K562 (cell line): Measurements from ENCODE around the gene RNF224. TPM values are rescaled to one million over a fixed set of nuclear protein-coding genes. Genes with fewer than 3 reads are reported as not detected.
A peak's percentile ranks its signal among the peaks of the same experiment; 100 is the strongest.

Experiments used
- ATF4 ChIP-seq: fragments of 450-650 bp; formaldehyde crosslinking; IDR thresholded peaks from 2 replicates; pipeline ENCODE4 v1.4.0; 2022; ENCODE audit warnings: mild to moderate bottlenecking, moderate library complexity
- DNMT1 ChIP-seq: fragments of 450-650 bp; IDR thresholded peaks from 2 replicates; pipeline ENCODE4 v1.6.1; 2016; ENCODE audit warnings: antibody characterized with exemption, mild to moderate bottlenecking
- FIP1L1 ChIP-seq: fragments of 200-400 bp; formaldehyde crosslinking; IDR thresholded peaks from 2 replicates; pipeline ENCODE4 v1.6.1; 2018; ENCODE audit warnings: mild to moderate bottlenecking, low read depth, low read length; ENCODE audit not compliant: poor library complexity, severe bottlenecking
- MLX ChIP-seq, 2 experiments: fragments of 450-650 bp in 1 of 2; sonication (generic) in 1 of 2; formaldehyde crosslinking; conservative IDR thresholded peaks; 2 replicates each; pipeline versions ENCODE4 v1.4.0 to v1.8.1; 2020 to 2022; ENCODE audit warnings: mild to moderate bottlenecking in 1 of 2, missing genetic modification reagents in 1 of 2
- MTA3 ChIP-seq: fragments of 450-650 bp; formaldehyde crosslinking; IDR thresholded peaks from 2 replicates; pipeline ENCODE4 v1.6.1; 2017; ENCODE audit warnings: mild to moderate bottlenecking, borderline replicate concordance
- NKRF ChIP-seq: fragments of 450-650 bp; IDR thresholded peaks from 2 replicates; pipeline ENCODE4 v1.6.1; 2016; ENCODE audit warnings: borderline replicate concordance
- POLR2AphosphoS2 ChIP-seq: IDR thresholded peaks from 2 replicates; pipeline ENCODE4 v1.6.1; 2012; ENCODE audit warnings: low read length, improper control_type of control experiment
- THAP7 ChIP-seq: fragments of 250-450 bp; sonication (Bioruptor Pico); IDR thresholded peaks from 2 replicates; pipeline ENCODE4 v1.5.0; 2021
- USF2 ChIP-seq: sonication (generic); formaldehyde crosslinking; IDR thresholded peaks from 2 replicates; pipeline ENCODE4 v1.5.0; 2020; ENCODE audit warnings: missing genetic modification reagents
- ZNF224 ChIP-seq: sonication (generic); formaldehyde crosslinking; IDR thresholded peaks from 2 replicates; pipeline ENCODE4 v1.8.0; 2022; ENCODE audit warnings: mild to moderate bottlenecking, missing genetic modification reagents
- ZNF239 ChIP-seq: fragments of 250-450 bp; sonication (Bioruptor Pico); IDR thresholded peaks from 2 replicates; pipeline ENCODE4 v1.4.0; 2020; ENCODE audit warnings: mild to moderate bottlenecking
- ZNF436 ChIP-seq: fragments of 250-450, 450-650 bp; sonication (Bioruptor Pico); formaldehyde crosslinking; IDR thresholded peaks from 2 replicates; pipeline ENCODE4 v1.7.0; 2020; ENCODE audit warnings: mild to moderate bottlenecking
- ZNF583 ChIP-seq: fragments of 250-450 bp; sonication (Bioruptor Pico); IDR thresholded peaks from 2 replicates; pipeline ENCODE4 v1.4.0; 2020
- polyA plus RNA-seq, 8 experiments: library from polyadenylated mRNA; depleted of rRNA in 4 of 8; stranded (reverse) in 5 of 8; unstranded in 3 of 8; fragments of >200 nt; fragmentation: Nextera tagmentation in 2 of 8; fragmentation: Illumina TruSeq in 1 of 8; extraction: Ambion mirVana in 2 of 8; extraction: Trizol in 1 of 8; gene quantifications; 2 replicates each; pipeline versions ENCODE4 v1.2.1 to v1.2.3, GENCODE V29; 2011 to 2014; ENCODE audit warnings: inconsistent platforms in 1 of 8, missing spikeins in 1 of 8
- total RNA-seq, 7 experiments: library from RNA; depleted of rRNA in 6 of 7; stranded (reverse); fragments of >200 nt in 6 of 7; fragmentation: Illumina TruSeq in 2 of 7; extraction: Trizol in 2 of 7; gene quantifications; 2 replicates each; pipeline versions ENCODE4 v1.2.1 to v1.2.3, GENCODE V29; 2011 to 2021; ENCODE audit warnings: low replicate concordance in 1 of 7
- TF ChIP-seq, protein P1 (sequence below), 2 experiments: fragments of 450-650 bp in 1 of 2; IDR thresholded peaks; 2 replicates each; pipeline ENCODE4 v1.6.1; 2011 to 2017; ENCODE audit warnings: low read depth in 2 of 2, antibody characterized with exemption in 1 of 2, borderline replicate concordance in 1 of 2, low read length in 1 of 2, mild to moderate bottlenecking in 1 of 2, mixed read lengths in 1 of 2; ENCODE audit not compliant: control insufficient read depth in 1 of 2
- TF ChIP-seq, protein P2 (sequence below): fragments of 450-650 bp; formaldehyde crosslinking; IDR thresholded peaks from 2 replicates; pipeline ENCODE4 v1.4.0; 2022; ENCODE audit warnings: missing genetic modification characterization

Gene RNF224
- total and polyA plus RNA-seq, 9 of the 15 experiments (the other 6 are each of a cell fraction or from before 2014, with no cell fraction given), result not detected

GRCh38 chr9:137243626-137244485, 16.6 kb downstream of the RNF224 start (continued):
- TF ChIP-seq, protein P1, sequence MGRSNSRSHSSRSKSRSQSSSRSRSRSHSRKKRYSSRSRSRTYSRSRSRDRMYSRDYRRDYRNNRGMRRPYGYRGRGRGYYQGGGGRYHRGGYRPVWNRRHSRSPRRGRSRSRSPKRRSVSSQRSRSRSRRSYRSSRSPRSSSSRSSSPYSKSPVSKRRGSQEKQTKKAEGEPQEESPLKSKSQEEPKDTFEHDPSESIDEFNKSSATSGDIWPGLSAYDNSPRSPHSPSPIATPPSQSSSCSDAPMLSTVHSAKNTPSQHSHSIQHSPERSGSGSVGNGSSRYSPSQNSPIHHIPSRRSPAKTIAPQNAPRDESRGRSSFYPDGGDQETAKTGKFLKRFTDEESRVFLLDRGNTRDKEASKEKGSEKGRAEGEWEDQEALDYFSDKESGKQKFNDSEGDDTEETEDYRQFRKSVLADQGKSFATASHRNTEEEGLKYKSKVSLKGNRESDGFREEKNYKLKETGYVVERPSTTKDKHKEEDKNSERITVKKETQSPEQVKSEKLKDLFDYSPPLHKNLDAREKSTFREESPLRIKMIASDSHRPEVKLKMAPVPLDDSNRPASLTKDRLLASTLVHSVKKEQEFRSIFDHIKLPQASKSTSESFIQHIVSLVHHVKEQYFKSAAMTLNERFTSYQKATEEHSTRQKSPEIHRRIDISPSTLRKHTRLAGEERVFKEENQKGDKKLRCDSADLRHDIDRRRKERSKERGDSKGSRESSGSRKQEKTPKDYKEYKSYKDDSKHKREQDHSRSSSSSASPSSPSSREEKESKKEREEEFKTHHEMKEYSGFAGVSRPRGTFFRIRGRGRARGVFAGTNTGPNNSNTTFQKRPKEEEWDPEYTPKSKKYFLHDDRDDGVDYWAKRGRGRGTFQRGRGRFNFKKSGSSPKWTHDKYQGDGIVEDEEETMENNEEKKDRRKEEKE (IDR thresholded peaks at IDR 0.05; ENCODE audit: borderline replicate concordance in 1 of 2, control insufficient read depth in 1 of 2, low read depth in 2 of 2, low read length in 1 of 2), result 0 out of 4 replicates have a peak, but pooled peaks of 1 of the 2 experiments have one; percentile 13
- TF ChIP-seq, protein P2, sequence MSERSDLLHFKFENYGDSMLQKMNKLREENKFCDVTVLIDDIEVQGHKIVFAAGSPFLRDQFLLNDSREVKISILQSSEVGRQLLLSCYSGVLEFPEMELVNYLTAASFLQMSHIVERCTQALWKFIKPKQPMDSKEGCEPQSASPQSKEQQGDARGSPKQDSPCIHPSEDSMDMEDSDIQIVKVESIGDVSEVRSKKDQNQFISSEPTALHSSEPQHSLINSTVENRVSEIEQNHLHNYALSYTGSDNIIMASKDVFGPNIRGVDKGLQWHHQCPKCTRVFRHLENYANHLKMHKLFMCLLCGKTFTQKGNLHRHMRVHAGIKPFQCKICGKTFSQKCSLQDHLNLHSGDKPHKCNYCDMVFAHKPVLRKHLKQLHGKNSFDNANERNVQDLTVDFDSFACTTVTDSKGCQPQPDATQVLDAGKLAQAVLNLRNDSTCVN, result peak; percentile 89; the same call in 1 of the 2 replicates
- 0 out of 4 replicates have a peak, but pooled peaks of 1 of the 2 experiments have one; percentile 72 for TF ChIP-seq MLX (CRISPR knock-in tag; conservative IDR thresholded peaks at IDR 0.05)
- peak; percentile 1 for TF ChIP-seq FIP1L1
- TF ChIP-seq MTA3, result peak; percentile 87; the same call in 1 of the 2 replicates
- TF ChIP-seq ZNF224, result 0 out of 2 replicates have a peak, but pooled peaks have one; percentile 17
- peak; percentile 96; the same call in 1 of the 2 replicates for TF ChIP-seq POLR2AphosphoS2
- no peak for TF ChIP-seq DNMT1
- no peak for TF ChIP-seq ZNF583
- peak; percentile 14; the same call in 1 of the 2 replicates for TF ChIP-seq USF2 (CRISPR knock-in tag)
- peak; percentile 12; the same call in 1 of the 2 replicates for TF ChIP-seq ZNF436 (CRISPR knock-in tag)
- TF ChIP-seq ZNF239 (CRISPR knock-in tag), result no peak
- TF ChIP-seq ATF4 (CRISPR knock-in tag), result 0 out of 2 replicates have a peak, but pooled peaks have one; percentile 7
- 0 out of 2 replicates have a peak, but pooled peaks have one; percentile 10 for TF ChIP-seq THAP7
- TF ChIP-seq NKRF, result 0 out of 2 replicates have a peak, but pooled peaks have one; percentile 8
